Liver (tissue), 9 donors: ENCODE results near the gene SPDEF. TPM values are rescaled to one million over a fixed set of nuclear protein-coding genes. Genes with fewer than 3 reads are reported as not detected.

Experiments used
- DNase-seq: peaks from one replicate; pipeline ENCODE4 v3.0.0-alpha.2; 2017; ENCODE audit warnings: low spot score
- H3K27ac ChIP-seq, 2 donors: one replicate each; pipeline ENCODE4 v1.7.0; 2013; ENCODE audit warnings: inconsistent platforms in 2 of 2, low read length in 2 of 2, control low read depth in 1 of 2, low read depth in 1 of 2, mild to moderate bottlenecking in 1 of 2
- H3K27me3 ChIP-seq, 4 donors: one replicate each; pipeline versions ENCODE4 v1.6.1 to v1.7.0; 2013; ENCODE audit warnings: low read length in 3 of 4, inconsistent platforms in 1 of 4, mild to moderate bottlenecking in 1 of 4, moderate library complexity in 1 of 4; ENCODE audit not compliant: control insufficient read depth in 4 of 4, insufficient read depth in 4 of 4
- H3K36me3 ChIP-seq, 4 donors: one replicate each; pipeline versions ENCODE4 v1.6.1 to v1.7.0; 2013; ENCODE audit warnings: low read length in 3 of 4, mild to moderate bottlenecking in 3 of 4, low read depth in 1 of 4, moderate library complexity in 1 of 4; ENCODE audit not compliant: control insufficient read depth in 4 of 4, insufficient read depth in 3 of 4
- H3K4me1 ChIP-seq, 4 donors: one replicate each; pipeline versions ENCODE4 v1.6.1 to v1.7.0; 2013; ENCODE audit warnings: low read length in 3 of 4, mild to moderate bottlenecking in 3 of 4, moderate library complexity in 1 of 4; ENCODE audit not compliant: control insufficient read depth in 4 of 4, insufficient read depth in 4 of 4
- H3K4me3 ChIP-seq, 3 donors: one replicate each; pipeline versions ENCODE4 v1.6.1 to v1.7.0; 2013; ENCODE audit warnings: low read length in 3 of 3, control low read depth in 1 of 3, low read depth in 1 of 3, mild to moderate bottlenecking in 1 of 3
- H3K9ac ChIP-seq, 2 donors: one replicate each; pipeline ENCODE4 v1.7.0; 2013; ENCODE audit warnings: low read length in 2 of 2, mild to moderate bottlenecking in 2 of 2, moderate library complexity in 2 of 2, control low read depth in 1 of 2, low read depth in 1 of 2
- H3K9me3 ChIP-seq, 4 donors: one replicate each; pipeline versions ENCODE4 v1.6.1 to v1.7.0; 2013; ENCODE audit warnings: low read length in 3 of 4; ENCODE audit not compliant: control insufficient read depth in 4 of 4
- EGR1 ChIP-seq, 2 donors: IDR thresholded peaks; 2 replicates each; pipeline ENCODE4 v1.6.1; 2016 to 2018; ENCODE audit warnings: antibody characterized with exemption in 2 of 2, low read depth in 2 of 2
- FOXA1 ChIP-seq: IDR thresholded peaks from 2 replicates; pipeline ENCODE4 v1.6.1; 2016; ENCODE audit warnings: antibody characterized with exemption
- FOXA2 ChIP-seq: IDR thresholded peaks from 2 replicates; pipeline ENCODE4 v1.6.1; 2016; ENCODE audit warnings: antibody characterized with exemption
- GABPA ChIP-seq, 2 donors: IDR thresholded peaks in 1 of 2; conservative IDR thresholded peaks in 1 of 2; 2 replicates each; pipeline ENCODE4 v1.6.1; 2016; ENCODE audit warnings: antibody characterized with exemption in 2 of 2, mild to moderate bottlenecking in 1 of 2, moderate library complexity in 1 of 2
- HNF4A ChIP-seq, 2 donors: conservative IDR thresholded peaks; 2 replicates each; pipeline ENCODE4 v1.6.1; 2016; ENCODE audit warnings: antibody characterized with exemption in 2 of 2, mild to moderate bottlenecking in 2 of 2
- HNF4G ChIP-seq: IDR thresholded peaks from 2 replicates; pipeline ENCODE4 v1.6.1; 2016; ENCODE audit warnings: antibody characterized with exemption
- JUND ChIP-seq, 2 donors: IDR thresholded peaks; 2 replicates each; pipeline ENCODE4 v1.6.1; 2016; ENCODE audit warnings: antibody characterized with exemption in 2 of 2
- NR2F2 ChIP-seq: IDR thresholded peaks from 2 replicates; pipeline ENCODE4 v1.6.1; 2016; ENCODE audit warnings: antibody characterized with exemption
- RAD21 ChIP-seq, 2 donors: IDR thresholded peaks; 2 replicates each; pipeline ENCODE4 v1.6.1; 2016; ENCODE audit warnings: antibody characterized with exemption in 2 of 2, mild to moderate bottlenecking in 2 of 2
- RXRA ChIP-seq, 2 donors: IDR thresholded peaks; 2 replicates each; pipeline ENCODE4 v1.6.1; 2017 to 2018; ENCODE audit warnings: antibody characterized with exemption in 2 of 2, mild to moderate bottlenecking in 1 of 2
- SP1 ChIP-seq: IDR thresholded peaks from 2 replicates; pipeline ENCODE4 v1.6.1; 2018; ENCODE audit warnings: antibody characterized with exemption, mild to moderate bottlenecking
- TAF1 ChIP-seq: conservative IDR thresholded peaks from 2 replicates; pipeline ENCODE4 v1.6.1; 2016; ENCODE audit warnings: antibody characterized with exemption, mild to moderate bottlenecking
- YY1 ChIP-seq: IDR thresholded peaks from 2 replicates; pipeline ENCODE4 v1.6.1; 2016; ENCODE audit warnings: antibody characterized with exemption, mild to moderate bottlenecking
- WGBS: extraction: QIAGEN DNeasy Blood & Tissue Kit; methylation state at CpG from one replicate; pipeline ENCODE4 v1.1.7; 2013; 5-methylcytosine and 5-hydroxymethylcytosine counted together
- polyA plus RNA-seq, 2 donors: library from polyadenylated mRNA; stranded (reverse) in 1 of 2; unstranded in 1 of 2; fragments of 200-250 nt in 1 of 2; fragments of >200 nt in 1 of 2; fragmentation: Nextera tagmentation in 1 of 2; extraction: Ambion mirVana in 1 of 2; gene quantifications; one replicate each; pipeline versions ENCODE4 v1.2.1 to v1.2.3, GENCODE V29; 2013 to 2015
- total RNA-seq, 2 donors: library from RNA; depleted of rRNA; stranded (reverse); fragments of >200 nt; gene quantifications; one replicate each; pipeline ENCODE4 v1.2.3, GENCODE V29; 2014
- TF ChIP-seq, protein P1 (sequence below): IDR thresholded peaks from 2 replicates; pipeline ENCODE4 v1.6.1; 2016; ENCODE audit warnings: antibody characterized with exemption
- TF ChIP-seq, protein P2 (sequence below): fragments of 150-350 bp; IDR thresholded peaks from 2 replicates; pipeline ENCODE4 v1.5.1; 2017; ENCODE audit warnings: improper control_type of control experiment, low read depth, low read length; ENCODE audit not compliant: missing input control
- TF ChIP-seq, protein P3 (sequence below): IDR thresholded peaks from 2 replicates; pipeline ENCODE4 v1.6.1; 2016; ENCODE audit warnings: antibody characterized with exemption, mild to moderate bottlenecking
- TF ChIP-seq, protein P4 (sequence below): IDR thresholded peaks from 2 replicates; pipeline ENCODE4 v1.6.1; 2016; ENCODE audit warnings: antibody characterized with exemption
- TF ChIP-seq, protein P5 (sequence below): IDR thresholded peaks from 2 replicates; pipeline ENCODE4 v1.6.1; 2016; ENCODE audit warnings: antibody characterized with exemption
- donor health status: healthy.
- donor health status: healthy.
- donor health status: healthy.
- donor health status: healthy.
- donor health status: healthy.

Gene SPDEF
- total and polyA plus RNA-seq, 4 donors = 0.05 to 0.09 TPM; not detected in 2

DNA sequence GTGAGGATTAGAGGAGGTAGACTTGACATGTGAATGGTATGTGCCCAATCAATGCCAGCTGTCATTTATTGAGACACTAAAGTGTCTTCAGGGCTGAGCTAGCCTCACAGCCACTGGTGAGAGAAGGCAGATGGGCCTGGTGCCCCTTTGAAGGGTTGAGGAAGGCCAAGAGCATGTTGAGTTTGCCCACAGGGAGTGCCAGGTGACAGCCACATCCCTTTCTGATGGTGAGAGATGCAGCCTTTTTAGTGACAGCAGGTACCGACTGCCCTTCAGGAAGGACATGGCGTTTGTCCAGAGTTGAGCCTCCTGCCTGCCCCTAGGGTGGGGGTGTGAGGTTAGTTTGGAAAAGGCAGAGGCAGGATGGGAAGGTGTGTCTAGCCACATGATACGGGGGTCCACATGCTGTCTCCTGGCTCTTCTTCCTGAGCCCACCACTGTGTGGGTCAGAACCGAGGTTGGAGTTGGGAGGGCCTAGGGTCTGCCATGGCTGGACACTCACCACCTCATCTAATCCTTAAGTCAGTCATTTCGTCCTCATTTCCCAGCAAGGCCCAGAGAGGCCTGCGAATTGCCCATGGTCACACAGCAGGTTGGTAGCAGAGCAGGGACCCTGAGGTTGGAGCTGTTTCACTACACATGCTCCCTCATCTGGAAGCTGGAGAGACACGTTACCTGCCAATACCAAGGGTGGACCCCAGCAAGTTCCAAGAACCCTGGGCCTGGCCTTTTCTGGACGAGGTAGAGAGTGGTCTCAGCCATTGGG, 32.5 kb downstream of the SPDEF start:
- no peak for TF ChIP-seq RXRA (IDR thresholded peaks at IDR 0.05)
- no peak for TF ChIP-seq FOXA1
- TF ChIP-seq HNF4G = no peak
- TF ChIP-seq TAF1 = no peak
- no peak for TF ChIP-seq NR2F2
- TF ChIP-seq, protein P1, sequence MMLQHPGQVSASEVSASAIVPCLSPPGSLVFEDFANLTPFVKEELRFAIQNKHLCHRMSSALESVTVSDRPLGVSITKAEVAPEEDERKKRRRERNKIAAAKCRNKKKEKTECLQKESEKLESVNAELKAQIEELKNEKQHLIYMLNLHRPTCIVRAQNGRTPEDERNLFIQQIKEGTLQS = no peak
- TF ChIP-seq YY1 = no peak
- no peak for TF ChIP-seq GABPA (IDR thresholded peaks at IDR 0.05 in 1 of 2, conservative IDR thresholded peaks at IDR 0.05 in 1 of 2)
- TF ChIP-seq HNF4A (conservative IDR thresholded peaks at IDR 0.05) = no peak
- no peak for TF ChIP-seq SP1
- TF ChIP-seq EGR1 (IDR thresholded peaks at IDR 0.05; ENCODE audit: low read depth in 2 of 2) = no peak
- TF ChIP-seq, protein P2, sequence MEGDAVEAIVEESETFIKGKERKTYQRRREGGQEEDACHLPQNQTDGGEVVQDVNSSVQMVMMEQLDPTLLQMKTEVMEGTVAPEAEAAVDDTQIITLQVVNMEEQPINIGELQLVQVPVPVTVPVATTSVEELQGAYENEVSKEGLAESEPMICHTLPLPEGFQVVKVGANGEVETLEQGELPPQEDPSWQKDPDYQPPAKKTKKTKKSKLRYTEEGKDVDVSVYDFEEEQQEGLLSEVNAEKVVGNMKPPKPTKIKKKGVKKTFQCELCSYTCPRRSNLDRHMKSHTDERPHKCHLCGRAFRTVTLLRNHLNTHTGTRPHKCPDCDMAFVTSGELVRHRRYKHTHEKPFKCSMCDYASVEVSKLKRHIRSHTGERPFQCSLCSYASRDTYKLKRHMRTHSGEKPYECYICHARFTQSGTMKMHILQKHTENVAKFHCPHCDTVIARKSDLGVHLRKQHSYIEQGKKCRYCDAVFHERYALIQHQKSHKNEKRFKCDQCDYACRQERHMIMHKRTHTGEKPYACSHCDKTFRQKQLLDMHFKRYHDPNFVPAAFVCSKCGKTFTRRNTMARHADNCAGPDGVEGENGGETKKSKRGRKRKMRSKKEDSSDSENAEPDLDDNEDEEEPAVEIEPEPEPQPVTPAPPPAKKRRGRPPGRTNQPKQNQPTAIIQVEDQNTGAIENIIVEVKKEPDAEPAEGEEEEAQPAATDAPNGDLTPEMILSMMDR = no peak
- TF ChIP-seq JUND (IDR thresholded peaks at IDR 0.05) = no peak
- TF ChIP-seq, protein P3, sequence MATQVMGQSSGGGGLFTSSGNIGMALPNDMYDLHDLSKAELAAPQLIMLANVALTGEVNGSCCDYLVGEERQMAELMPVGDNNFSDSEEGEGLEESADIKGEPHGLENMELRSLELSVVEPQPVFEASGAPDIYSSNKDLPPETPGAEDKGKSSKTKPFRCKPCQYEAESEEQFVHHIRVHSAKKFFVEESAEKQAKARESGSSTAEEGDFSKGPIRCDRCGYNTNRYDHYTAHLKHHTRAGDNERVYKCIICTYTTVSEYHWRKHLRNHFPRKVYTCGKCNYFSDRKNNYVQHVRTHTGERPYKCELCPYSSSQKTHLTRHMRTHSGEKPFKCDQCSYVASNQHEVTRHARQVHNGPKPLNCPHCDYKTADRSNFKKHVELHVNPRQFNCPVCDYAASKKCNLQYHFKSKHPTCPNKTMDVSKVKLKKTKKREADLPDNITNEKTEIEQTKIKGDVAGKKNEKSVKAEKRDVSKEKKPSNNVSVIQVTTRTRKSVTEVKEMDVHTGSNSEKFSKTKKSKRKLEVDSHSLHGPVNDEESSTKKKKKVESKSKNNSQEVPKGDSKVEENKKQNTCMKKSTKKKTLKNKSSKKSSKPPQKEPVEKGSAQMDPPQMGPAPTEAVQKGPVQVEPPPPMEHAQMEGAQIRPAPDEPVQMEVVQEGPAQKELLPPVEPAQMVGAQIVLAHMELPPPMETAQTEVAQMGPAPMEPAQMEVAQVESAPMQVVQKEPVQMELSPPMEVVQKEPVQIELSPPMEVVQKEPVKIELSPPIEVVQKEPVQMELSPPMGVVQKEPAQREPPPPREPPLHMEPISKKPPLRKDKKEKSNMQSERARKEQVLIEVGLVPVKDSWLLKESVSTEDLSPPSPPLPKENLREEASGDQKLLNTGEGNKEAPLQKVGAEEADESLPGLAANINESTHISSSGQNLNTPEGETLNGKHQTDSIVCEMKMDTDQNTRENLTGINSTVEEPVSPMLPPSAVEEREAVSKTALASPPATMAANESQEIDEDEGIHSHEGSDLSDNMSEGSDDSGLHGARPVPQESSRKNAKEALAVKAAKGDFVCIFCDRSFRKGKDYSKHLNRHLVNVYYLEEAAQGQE = no peak
- TF ChIP-seq RAD21 (IDR thresholded peaks at IDR 0.05) = no peak
- TF ChIP-seq FOXA2 = no peak
- TF ChIP-seq, protein P4, sequence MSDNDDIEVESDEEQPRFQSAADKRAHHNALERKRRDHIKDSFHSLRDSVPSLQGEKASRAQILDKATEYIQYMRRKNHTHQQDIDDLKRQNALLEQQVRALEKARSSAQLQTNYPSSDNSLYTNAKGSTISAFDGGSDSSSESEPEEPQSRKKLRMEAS = no peak
- TF ChIP-seq, protein P5, sequence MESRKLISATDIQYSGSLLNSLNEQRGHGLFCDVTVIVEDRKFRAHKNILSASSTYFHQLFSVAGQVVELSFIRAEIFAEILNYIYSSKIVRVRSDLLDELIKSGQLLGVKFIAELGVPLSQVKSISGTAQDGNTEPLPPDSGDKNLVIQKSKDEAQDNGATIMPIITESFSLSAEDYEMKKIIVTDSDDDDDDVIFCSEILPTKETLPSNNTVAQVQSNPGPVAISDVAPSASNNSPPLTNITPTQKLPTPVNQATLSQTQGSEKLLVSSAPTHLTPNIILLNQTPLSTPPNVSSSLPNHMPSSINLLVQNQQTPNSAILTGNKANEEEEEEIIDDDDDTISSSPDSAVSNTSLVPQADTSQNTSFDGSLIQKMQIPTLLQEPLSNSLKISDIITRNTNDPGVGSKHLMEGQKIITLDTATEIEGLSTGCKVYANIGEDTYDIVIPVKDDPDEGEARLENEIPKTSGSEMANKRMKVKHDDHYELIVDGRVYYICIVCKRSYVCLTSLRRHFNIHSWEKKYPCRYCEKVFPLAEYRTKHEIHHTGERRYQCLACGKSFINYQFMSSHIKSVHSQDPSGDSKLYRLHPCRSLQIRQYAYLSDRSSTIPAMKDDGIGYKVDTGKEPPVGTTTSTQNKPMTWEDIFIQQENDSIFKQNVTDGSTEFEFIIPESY = no peak
- Histone ChIP-seq H3K9me3 (no peaks in the 10 kb centered on the region), H3K27ac (no peak overlapping the region), H3K4me3 (no peak overlapping the region), H3K9ac (no peak overlapping the region), H3K36me3 (no peaks in the 10 kb centered on the region), H3K27me3 (no peaks in the 10 kb centered on the region), H3K4me1 (peaks cover 2 to 5% (median 3%) of the 10 kb centered on the region in 4 donors)
- no peak for DNase-seq
- 91% methylated on average over 8 of the region's 8 CpGs for WGBS
